GM13976 (cell line): ENCODE measurements around the gene NFIA.

Source experiments
- DNase-seq: peaks from one replicate; pipeline ENCODE4 v3.0.0; 2012; ENCODE audit warnings: low spot score
- CTCF ChIP-seq: IDR thresholded peaks from 2 replicates; pipeline ENCODE4 v1.5.1; 2012; ENCODE audit warnings: borderline replicate concordance, mild to moderate bottlenecking; ENCODE audit not compliant: insufficient read depth; ENCODE audit errors: extremely low read depth, missing control alignments, control extremely low read depth
- in situ Hi-C: fragments of 300-500 bp; cut with MboI; formaldehyde crosslinking; loops from one replicate; pipeline ENCODE4 v1.12.0; 2022; ENCODE audit warnings: low sequenced_read_pairs, mixed read lengths, inconsistent platforms; ENCODE audit not compliant: unreplicated experiment

NFIA gene

DNA sequence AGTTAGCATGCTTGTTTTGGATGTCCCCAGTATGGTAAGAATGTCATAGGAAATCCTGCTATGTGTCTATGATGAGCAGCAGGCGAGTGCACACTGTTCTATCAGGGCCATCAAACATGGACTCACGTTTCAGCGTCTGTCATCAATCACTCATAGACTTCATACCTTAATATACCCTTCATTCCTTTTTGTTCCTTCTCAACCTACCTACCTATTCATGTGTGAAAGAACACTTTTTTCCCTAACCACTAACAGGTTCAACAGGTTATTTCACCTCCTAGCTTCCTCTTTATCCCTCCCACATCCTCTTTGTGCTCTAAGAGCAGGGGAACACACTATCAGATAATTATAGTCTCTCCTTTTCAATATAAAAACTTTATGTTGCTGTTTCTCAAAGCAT lies 342.0 kb downstream of the NFIA start:
- in situ Hi-C loops, result no loop called here
- DNase-seq, result no peak
- TF ChIP-seq CTCF, result no peak

GRCh38 chr1:61425040-61425439 lies 342.7 kb downstream of the NFIA start:
- no peak for DNase-seq
- no peak for TF ChIP-seq CTCF
- in situ Hi-C loops, result no loop called here

DNA sequence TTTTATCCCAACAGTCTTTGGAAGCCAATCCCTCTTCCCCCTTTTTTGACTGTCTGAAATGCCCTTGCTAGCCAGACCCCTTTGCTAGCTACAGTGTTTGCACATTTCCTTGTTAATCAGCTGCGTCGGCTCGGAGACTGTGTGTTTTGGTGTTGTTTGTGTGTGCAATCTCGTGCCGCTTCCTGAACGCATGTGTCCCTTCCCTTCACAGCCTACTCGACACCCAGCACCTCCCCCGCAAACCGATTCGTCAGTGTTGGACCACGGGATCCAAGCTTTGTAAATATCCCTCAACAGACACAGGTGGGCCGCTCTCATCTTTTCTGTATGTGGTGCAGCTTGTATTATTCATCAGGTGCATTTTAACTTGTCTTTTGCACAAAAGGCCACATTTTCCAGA lies 343.9 kb downstream of the NFIA start:
- no peak for TF ChIP-seq CTCF
- no peak for DNase-seq
- in situ Hi-C loops, result no loop called here

DNA sequence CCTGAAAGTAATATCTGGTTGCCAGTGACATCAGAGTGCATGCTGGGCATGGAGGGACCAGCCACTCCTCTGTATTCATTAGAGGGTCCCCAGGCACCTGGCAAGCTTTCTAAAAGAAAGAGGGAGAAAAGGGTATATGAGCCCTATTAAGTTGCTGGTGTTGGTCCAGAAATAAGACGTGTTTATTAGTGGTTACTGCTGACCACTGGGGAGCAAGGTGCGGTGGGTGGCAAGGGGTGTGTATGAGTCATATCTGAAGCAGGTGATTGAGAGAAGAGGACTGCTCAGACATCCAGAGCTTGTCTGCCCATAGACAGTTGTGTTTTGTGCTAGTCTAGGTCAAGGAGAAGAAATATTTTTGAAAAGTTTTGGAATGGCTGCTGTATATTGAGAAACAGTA lies 344.5 kb downstream of the NFIA start:
- TF ChIP-seq CTCF, result no peak
- in situ Hi-C loops, result no loop called here
- DNase-seq, result no peak

DNA sequence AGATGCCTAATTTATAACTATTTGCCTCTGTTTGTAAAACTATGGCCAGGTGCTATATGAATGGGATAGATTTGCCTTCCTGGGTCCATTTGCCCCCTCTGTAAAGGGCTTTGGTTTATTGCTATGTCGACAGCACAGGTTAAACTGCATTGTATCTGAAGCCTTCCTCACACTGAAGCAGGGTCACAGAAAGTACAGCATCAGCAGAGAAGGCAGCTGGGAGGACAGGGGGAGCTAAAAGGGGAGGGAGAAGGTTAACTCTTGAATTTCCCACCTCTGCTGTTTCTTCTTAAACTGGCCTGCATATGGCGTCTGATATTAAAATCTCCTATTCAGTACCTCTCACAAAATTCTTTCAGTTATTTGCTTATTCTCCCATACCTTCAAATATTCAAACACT lies 345.1 kb downstream of the NFIA start:
- no peak for TF ChIP-seq CTCF
- no peak for DNase-seq
- in situ Hi-C loops, result no loop called here

DNA sequence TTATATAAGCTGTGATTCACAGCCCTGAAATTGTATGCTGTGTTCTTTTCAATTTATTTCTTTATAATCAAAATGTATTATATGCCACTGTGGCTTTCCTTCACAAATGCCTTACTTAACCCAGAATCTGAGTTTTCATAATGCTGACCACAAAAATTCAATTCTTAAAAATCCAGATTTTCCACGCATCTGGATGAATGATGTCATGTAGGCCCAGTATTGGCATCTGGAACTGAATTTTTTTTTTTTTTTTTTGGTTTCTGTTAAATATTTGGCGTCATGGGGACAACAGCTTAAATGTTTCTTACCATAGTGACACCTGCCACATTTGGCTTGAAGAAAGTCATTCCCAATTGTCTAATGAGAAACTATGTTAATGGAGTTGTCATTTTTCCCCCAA lies 345.8 kb downstream of the NFIA start:
- no peak for DNase-seq
- no peak for TF ChIP-seq CTCF
- in situ Hi-C loops, result no loop called here

DNA sequence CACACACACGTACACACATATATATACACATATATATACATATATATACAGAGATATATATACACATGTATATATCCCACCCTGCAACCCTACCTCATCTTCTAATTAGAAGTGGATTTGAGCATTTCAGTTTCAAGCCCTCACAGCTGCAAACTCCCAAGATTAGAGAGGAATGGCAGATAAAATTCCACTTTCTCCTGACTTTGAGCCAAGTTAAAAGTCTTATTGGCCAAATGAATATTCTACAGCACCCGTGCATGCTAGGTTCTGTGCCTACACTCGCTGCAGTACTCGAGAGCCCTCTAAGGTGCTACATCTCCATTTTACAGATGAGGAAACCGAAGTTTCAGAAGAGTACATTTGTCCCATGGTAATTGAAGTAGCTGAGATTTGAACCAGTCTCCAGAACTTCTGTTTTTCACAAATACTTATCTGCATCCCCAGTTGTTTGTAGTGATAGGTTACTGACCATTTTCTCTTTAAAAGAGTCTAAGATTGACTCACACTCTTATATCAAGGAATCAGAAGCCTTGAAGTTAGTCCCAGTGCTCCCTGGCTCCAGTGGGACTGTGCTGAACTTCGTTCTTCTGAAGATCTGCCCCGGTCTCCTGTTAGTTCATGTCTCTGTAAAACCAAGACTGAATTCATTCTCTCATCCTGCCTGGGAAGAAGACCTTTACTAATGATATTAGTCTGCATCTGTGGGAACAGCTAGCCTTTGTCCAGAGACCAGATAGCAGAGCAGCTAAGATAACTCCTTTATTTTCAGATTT lies 350.4 kb downstream of the NFIA start:
- DNase-seq, result no peak
- in situ Hi-C loops, result no loop called here
- no peak for TF ChIP-seq CTCF
